ENCODE data around the gene CEP85L. TPM values are rescaled to one million over a fixed set of nuclear protein-coding genes. Genes with fewer than 3 reads are reported as not detected.
"Not testable (repeated sequence)": the region's sequence is repeated elsewhere in the genome, so short reads cannot be mapped to it uniquely, and the experiment has no call there.

CEP85L gene
- total RNA-seq, 2 donors from 2014 or later, result 4.5 to 6.8 TPM

GRCh38 chr6:118456982-118457381 is 194.4 kb downstream of the CEP85L start:
- no peak for DNase-seq (ENCODE audit: low spot score)
- Histone ChIP-seq H3K4me1 (no peaks in the 10 kb centered on the region), H3K9me3 (peaks cover 0 to 10% of the 10 kb centered on the region in 2 donors), H3K27ac (peak overlapping the region in 1 of 2 donors; percentile 34), H3K27me3 (no peaks in the 10 kb centered on the region), H3K36me3 (no peaks in the 10 kb centered on the region), H3K4me3 (no peak overlapping the region)
- TF ChIP-seq CTCF (IDR thresholded peaks at IDR 0.05), result no peak

GRCh38 chr6:118451839-118452238 is 199.6 kb downstream of the CEP85L start:
- TF ChIP-seq CTCF (IDR thresholded peaks at IDR 0.05), result no peak
- Histone ChIP-seq H3K36me3 (no peaks in the 10 kb centered on the region), H3K27ac (no peak overlapping the region), H3K4me3 (no peak overlapping the region), H3K9me3 (peaks cover 0 to 47% of the 10 kb centered on the region in 2 donors), H3K4me1 (no peaks in the 10 kb centered on the region), H3K27me3 (no peaks in the 10 kb centered on the region)
- no peak for DNase-seq (ENCODE audit: low spot score)

GRCh38 chr6:118444796-118445195 is 206.6 kb downstream of the CEP85L start:
- Histone ChIP-seq H3K27me3 (no peaks in the 10 kb centered on the region), H3K36me3 (no peaks in the 10 kb centered on the region), H3K27ac (no peak overlapping the region), H3K4me1 (no peaks in the 10 kb centered on the region), H3K4me3 (no peak overlapping the region), H3K9me3 (peaks cover 6 to 56% of the 10 kb centered on the region in 2 donors)
- DNase-seq (ENCODE audit: low spot score), result no peak
- TF ChIP-seq CTCF (IDR thresholded peaks at IDR 0.05), result no peak

GRCh38 chr6:118436482-118436881 is 214.9 kb downstream of the CEP85L start:
- no peak for TF ChIP-seq CTCF (IDR thresholded peaks at IDR 0.05)
- DNase-seq (ENCODE audit: low spot score), result no peak
- no peak overlapping the region for H3K27ac ChIP-seq
- H3K4me3 ChIP-seq, result no peak overlapping the region
- H3K36me3 ChIP-seq, result no peaks in the 10 kb centered on the region
- no peaks in the 10 kb centered on the region for H3K27me3 ChIP-seq
- peaks cover 0 to 14% of the 10 kb centered on the region in 2 donors for H3K9me3 ChIP-seq
- no peaks in the 10 kb centered on the region for H3K4me1 ChIP-seq

- not testable (repeated sequence) for H3K36me3 ChIP-seq; DNase-seq (ENCODE audit: low spot score)
Observed at GRCh38 chr6:118434147-118434546, 217.2 kb downstream of the CEP85L start.

GRCh38 chr6:118421312-118421711 is 230.1 kb downstream of the CEP85L start:
- H3K36me3 ChIP-seq; DNase-seq (ENCODE audit: low spot score); H3K4me1 ChIP-seq; H3K27ac ChIP-seq; H3K27me3 ChIP-seq; H3K4me3 ChIP-seq; H3K9me3 ChIP-seq: not testable (repeated sequence)

More at GRCh38 chr6:118434147-118434546, 217.2 kb downstream of the CEP85L start:
- H3K27ac ChIP-seq, H3K4me3 ChIP-seq, H3K9me3 ChIP-seq, H3K27me3 ChIP-seq, H3K4me1 ChIP-seq: not testable (repeated sequence)
